GM12878 (cell line): Measurements from ENCODE around the gene BICRAL. TPM values are rescaled to one million over a fixed set of nuclear protein-coding genes. Genes with fewer than 3 reads are reported as not detected.

Experiments
- BACH1 ChIP-seq: fragments of 450-650 bp; IDR thresholded peaks from 2 replicates; pipeline ENCODE4 v1.6.1; 2017; ENCODE audit warnings: mild to moderate bottlenecking, borderline replicate concordance
- MEF2A ChIP-seq: IDR thresholded peaks from 2 replicates; pipeline ENCODE4 v1.6.1; 2011; ENCODE audit warnings: low read depth, mild to moderate bottlenecking, low read length, moderate library complexity; ENCODE audit not compliant: insufficient read depth
- MLLT1 ChIP-seq: fragments of 450-650 bp; IDR thresholded peaks from 2 replicates; pipeline ENCODE4 v1.6.1; 2016; ENCODE audit warnings: mild to moderate bottlenecking
- MTA3 ChIP-seq: IDR thresholded peaks from 2 replicates; pipeline ENCODE4 v1.6.1; 2012; ENCODE audit warnings: low read length, inconsistent platforms, borderline replicate concordance
- PAX5 ChIP-seq: IDR thresholded peaks from 2 replicates; pipeline ENCODE4 v1.6.1; 2011; ENCODE audit warnings: low read depth, low read length, borderline replicate concordance
- PKNOX1 ChIP-seq: fragments of 450-650 bp; IDR thresholded peaks from 2 replicates; pipeline ENCODE4 v1.6.1; 2016; ENCODE audit warnings: mild to moderate bottlenecking
- RAD51 ChIP-seq: fragments of 450-650 bp; IDR thresholded peaks from 2 replicates; pipeline ENCODE4 v1.6.1; 2016; ENCODE audit warnings: moderate library complexity, mild to moderate bottlenecking, inconsistent platforms
- SIN3A ChIP-seq: IDR thresholded peaks from 2 replicates; pipeline ENCODE4 v1.6.1; 2012; ENCODE audit warnings: low read depth, low read length, improper control_type of control experiment
- SMC3 ChIP-seq: IDR thresholded peaks from 2 replicates; pipeline ENCODE4 v1.6.1; 2011; ENCODE audit warnings: low read length, improper control_type of control experiment, borderline replicate concordance
- SP1 ChIP-seq: IDR thresholded peaks from one replicate; pipeline ENCODE4 v1.6.1; 2011; ENCODE audit warnings: low read depth, low read length
- SPI1 ChIP-seq: IDR thresholded peaks from 2 replicates; pipeline ENCODE4 v1.6.1; 2011; ENCODE audit warnings: low read depth, mild to moderate bottlenecking, low read length, moderate library complexity, borderline replicate concordance; ENCODE audit not compliant: insufficient read depth
- SREBF2 ChIP-seq: IDR thresholded peaks from 2 replicates; pipeline ENCODE4 v1.6.1; 2012; ENCODE audit warnings: mild to moderate bottlenecking, low read length
- TARDBP ChIP-seq: IDR thresholded peaks from 2 replicates; pipeline ENCODE4 v1.6.1; 2016; ENCODE audit warnings: borderline replicate concordance
- ZBTB11 ChIP-seq: fragments of 450-650 bp; formaldehyde crosslinking; IDR thresholded peaks from 2 replicates; pipeline ENCODE4 v1.5.0; 2022; ENCODE audit warnings: mild to moderate bottlenecking, missing genetic modification characterization
- ZBTB33 ChIP-seq: fragments of 450-650 bp; IDR thresholded peaks from 2 replicates; pipeline ENCODE4 v1.6.1; 2017; ENCODE audit warnings: mild to moderate bottlenecking
- ZNF687 ChIP-seq: fragments of 450-650 bp; IDR thresholded peaks from 2 replicates; pipeline ENCODE4 v1.6.1; 2017; ENCODE audit warnings: mild to moderate bottlenecking, moderate library complexity
- polyA plus RNA-seq, 11 experiments: library from polyadenylated mRNA; depleted of rRNA in 4 of 11; unstranded in 6 of 11; stranded (reverse) in 5 of 11; fragments of >200 nt; fragmentation: Nextera tagmentation in 4 of 11; fragmentation: Illumina TruSeq in 1 of 11; extraction: Ambion mirVana in 4 of 11; extraction: Trizol in 1 of 11; gene quantifications; 1 replicate in 1 of 11; 2 replicates in 10 of 11; pipeline versions ENCODE4 v1.2.1 to v1.2.3, GENCODE V29; 2011 to 2016; ENCODE audit warnings: inconsistent platforms in 2 of 11, missing spikeins in 2 of 11, low read depth in 1 of 11
- total RNA-seq, 4 experiments: library from RNA; depleted of rRNA in 3 of 4; stranded (reverse); fragments of >200 nt in 3 of 4; fragmentation: Illumina TruSeq in 1 of 4; extraction: Trizol in 1 of 4; gene quantifications; 2 replicates each; pipeline versions ENCODE4 v1.2.1 to v1.2.3, GENCODE V29; 2013 to 2021

BICRAL gene
- total and polyA plus RNA-seq, 10 of the 15 experiments (the other 5 are each of a cell fraction or from before 2014, with no cell fraction given), result 1.9 to 16.6 (median 8.5) TPM

- TF ChIP-seq ZNF687 (peak; percentile 66; the same call in 1 of the 2 replicates), SPI1 (peak; percentile 39; the same call in 1 of the 2 replicates), ZBTB33 (peak; percentile 67; the same call in 1 of the 2 replicates), PKNOX1 (no peak; the same call in 1 of the 2 replicates), ZBTB11 (peak; percentile 36; the same call in 1 of the 2 replicates), MTA3 (peak; percentile 77; the same call in 1 of the 2 replicates), SIN3A (0 out of 2 replicates have a peak, but pooled peaks have one; percentile 54), BACH1 (peak; percentile 91), PAX5 (0 out of 2 replicates have a peak, but pooled peaks have one; percentile 21), MLLT1 (peak; percentile 82; the same call in 1 of the 2 replicates), SP1 (peak; percentile 67), TARDBP (peak; percentile 15; the same call in 1 of the 2 replicates), SMC3 (peak; percentile 8; the same call in 1 of the 2 replicates), RAD51 (0 out of 2 replicates have a peak, but pooled peaks have one; percentile 24), SREBF2 (no peak; the same call in 1 of the 2 replicates), MEF2A (0 out of 2 replicates have a peak, but pooled peaks have one; percentile 19)
Measured at GRCh38 chr6:42890311-42891198, 108.7 kb downstream of the BICRAL start (continued).
